Urinary bladder (tissue), 4 donors: ENCODE measurements around the gene DPP3. TPM values are rescaled to one million over a fixed set of nuclear protein-coding genes. Genes with fewer than 3 reads are reported as not detected.
"Not testable (repeated sequence)": the region's sequence is repeated elsewhere in the genome, so short reads cannot be mapped to it uniquely, and the experiment has no call there.

Experiments
- DNase-seq: peaks from one replicate; pipeline ENCODE4 v3.0.0-alpha.2; 2015; ENCODE audit errors: extremely low spot score
- H3K27ac ChIP-seq: one replicate; pipeline ENCODE4 v1.5.1; 2013; ENCODE audit warnings: low read depth, mild to moderate bottlenecking, moderate library complexity
- H3K36me3 ChIP-seq: one replicate; pipeline ENCODE4 v1.6.1; 2013; ENCODE audit warnings: mild to moderate bottlenecking, moderate library complexity; ENCODE audit not compliant: insufficient read depth
- H3K4me1 ChIP-seq: one replicate; pipeline ENCODE4 v1.6.1; 2013; ENCODE audit warnings: mild to moderate bottlenecking, moderate library complexity; ENCODE audit not compliant: insufficient read depth
- H3K4me3 ChIP-seq: one replicate; pipeline ENCODE4 v1.5.1; 2013; ENCODE audit warnings: low read depth, low read length
- WGBS: extraction: QIAGEN DNeasy Blood & Tissue Kit; methylation state at CpG from one replicate; pipeline ENCODE4 v1.1.7; 2013; 5-methylcytosine and 5-hydroxymethylcytosine counted together
- polyA plus RNA-seq: library from polyadenylated mRNA; stranded (reverse); fragments of 200-250 nt; gene quantifications from one replicate; pipeline ENCODE4 v1.2.3, GENCODE V29; 2013
- total RNA-seq: library from RNA; depleted of rRNA; stranded (reverse); fragments of >200 nt; gene quantifications from one replicate; pipeline ENCODE4 v1.2.3, GENCODE V29; 2014
- donor health status: healthy with polysubstance abuse.
- donor health status: healthy.

DPP3 gene
- total and polyA plus RNA-seq, 2 donors: 16.9 to 26.8 TPM

- no peak for DNase-seq
- Histone ChIP-seq H3K36me3 (peaks cover 3% of the 10 kb centered on the region), H3K27ac (no peak overlapping the region), H3K4me1 (no peaks in the 10 kb centered on the region), H3K4me3 (no peak overlapping the region)
- 78% methylated on average over 10 of the region's 10 CpGs for WGBS
Observed at GRCh38 chr11:66542362-66542761, 62.1 kb downstream of the DPP3 start.

DNA sequence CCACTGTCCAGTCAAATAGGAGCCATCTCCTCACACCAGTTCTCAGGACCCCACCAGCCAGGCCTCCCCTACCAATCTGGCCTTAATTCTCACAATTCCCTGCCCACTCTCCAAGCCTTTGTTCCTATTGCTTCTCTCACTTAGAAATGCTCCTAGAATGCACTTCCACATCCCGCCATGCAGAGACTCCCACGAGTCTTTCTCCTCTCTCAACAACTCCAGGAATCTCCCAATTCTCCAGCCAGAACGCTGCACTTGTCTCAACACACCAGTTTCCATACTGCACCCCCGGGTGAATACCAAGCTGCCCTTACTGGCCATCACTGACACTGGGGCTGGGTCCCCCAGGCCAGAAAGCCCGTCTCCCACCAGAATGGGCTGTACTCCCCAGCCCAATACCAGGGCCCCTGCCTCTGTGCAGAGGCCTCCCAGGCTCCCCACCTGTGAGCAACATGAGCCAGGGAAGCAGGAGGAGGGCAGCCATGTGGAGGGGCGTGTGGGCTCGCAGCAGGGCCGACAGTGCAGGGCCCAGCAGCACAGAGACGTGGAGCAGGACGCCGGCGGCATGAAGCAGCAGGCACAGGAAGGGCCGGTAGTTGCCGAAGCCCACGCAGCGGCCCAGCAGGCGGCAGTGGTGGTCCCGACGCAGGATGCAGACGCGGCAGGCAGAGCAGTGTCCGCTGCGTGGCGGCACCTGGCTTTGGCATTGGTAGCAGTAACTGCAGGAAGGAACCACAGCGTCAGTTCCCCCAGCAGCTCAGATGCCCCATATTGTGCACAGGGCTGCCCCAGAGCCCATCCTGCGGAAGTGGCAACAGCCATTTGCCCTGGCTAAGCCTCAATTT lies 63.3 kb downstream of the DPP3 start:
- Histone ChIP-seq H3K4me3 (no peak overlapping the region), H3K36me3 (peaks cover 3% of the 10 kb centered on the region), H3K4me1 (no peaks in the 10 kb centered on the region), H3K27ac (no peak overlapping the region)
- DNase-seq: peak; percentile 7
- WGBS: 26% methylated on average over 26 of the region's 26 CpGs

DNA sequence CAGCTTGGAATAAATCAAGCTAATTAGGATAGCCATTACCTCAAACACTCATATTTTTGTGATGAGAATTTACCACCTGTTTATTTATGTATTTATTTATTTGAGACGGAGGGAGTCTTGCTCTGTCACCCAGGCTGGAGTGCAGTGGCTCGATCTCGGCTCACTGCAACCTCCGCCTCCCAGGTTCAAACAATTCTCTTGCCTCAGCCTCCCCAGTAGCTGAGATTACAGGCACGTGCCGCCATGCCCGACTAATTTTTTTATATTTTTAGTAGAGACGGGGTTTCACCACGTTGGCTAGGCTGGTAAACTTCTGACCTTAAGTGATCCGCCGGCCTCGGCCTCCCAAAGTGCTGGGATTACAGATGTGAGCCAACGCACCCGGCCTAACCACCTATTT lies 64.7 kb downstream of the DPP3 start:
- not testable (repeated sequence) for DNase-seq, H3K36me3 ChIP-seq, H3K4me3 ChIP-seq, H3K4me1 ChIP-seq, H3K27ac ChIP-seq
- WGBS: 79% methylated on average over 14 of the region's 14 CpGs

DNA sequence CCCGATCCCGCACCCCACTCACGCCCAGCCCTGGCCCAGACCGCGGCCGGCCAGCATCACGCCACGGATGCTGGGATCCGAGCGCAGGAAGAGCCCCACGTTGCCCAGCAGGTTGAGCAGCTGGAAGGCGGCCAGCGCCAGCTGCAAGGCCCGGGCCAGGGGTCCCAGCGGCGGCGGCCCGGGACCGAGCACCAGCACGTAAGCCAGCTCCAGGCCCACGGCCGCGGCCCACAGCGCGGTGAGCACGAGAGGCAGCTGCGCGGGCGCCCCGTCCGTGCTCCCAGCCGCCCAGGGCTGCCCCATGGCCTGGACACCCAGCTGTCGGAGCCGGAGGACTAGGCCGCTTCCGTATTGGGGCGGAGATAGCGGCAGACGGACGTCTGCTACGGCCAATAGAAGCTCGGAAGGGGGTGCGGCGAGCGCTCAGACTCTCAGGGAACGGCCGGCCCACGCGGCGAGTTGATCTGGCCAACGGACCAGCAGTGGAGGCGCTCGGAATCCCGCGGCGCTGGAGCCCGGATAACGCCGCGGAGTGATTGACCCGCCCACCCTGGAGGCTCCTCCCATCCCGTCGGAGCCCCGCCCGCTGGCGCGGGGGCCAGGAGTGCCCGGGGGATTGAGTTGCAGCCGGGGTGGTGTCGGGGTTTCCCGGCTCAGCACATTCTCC lies 65.6 kb downstream of the DPP3 start, which contains the start of gene ZDHHC24:
Gene ZDHHC24 (minus strand): TSS at position 348 of the 667 bp plus-strand sequence. CDS start 45 bp downstream, at position 303.
- no peaks in the 10 kb centered on the region for H3K4me1 ChIP-seq
- under 1% methylated on average over 71 of the region's 71 CpGs for WGBS
- H3K27ac ChIP-seq: no peak within 1 kb of the TSS
- peaks cover 3% of the 10 kb centered on the region for H3K36me3 ChIP-seq
- H3K4me3 ChIP-seq: peak within 1 kb of the TSS; percentile 86
- DNase-seq: peak; percentile 78

DNA sequence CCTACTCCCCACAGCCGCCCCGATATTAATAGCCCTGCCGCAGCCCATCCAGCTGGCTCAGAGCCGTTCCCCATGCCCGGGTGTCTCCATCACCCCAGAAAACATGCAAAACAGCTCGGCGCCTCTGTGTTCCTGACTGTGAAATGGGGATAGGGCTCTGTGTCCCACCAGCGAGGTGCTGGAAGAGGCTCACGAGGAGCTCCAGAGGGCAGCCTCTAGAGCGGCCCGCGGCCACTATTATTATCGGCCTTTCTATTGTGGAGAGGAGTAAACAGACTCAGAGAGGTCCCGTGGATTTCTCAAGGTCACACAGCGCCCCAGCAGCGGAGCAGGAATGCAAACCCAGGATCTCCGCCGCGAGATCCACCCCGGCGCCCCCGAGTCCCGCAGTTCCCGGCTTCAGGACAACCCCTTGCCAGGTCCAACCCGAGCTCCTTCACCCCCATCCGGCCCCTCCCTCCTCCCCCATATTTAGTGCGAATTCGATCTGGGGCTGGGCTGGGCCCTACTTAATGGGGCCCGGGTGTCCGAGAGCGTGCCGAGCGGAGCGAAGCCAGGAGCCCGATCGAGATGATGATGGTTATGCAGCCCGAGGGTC lies 66.2 kb downstream of the DPP3 start, which contains the start of gene ACTN3:
Gene ACTN3 (plus strand): TSS at position 536 of the 598 bp plus-strand sequence. CDS start 35 bp downstream, at position 571.
- no peaks in the 10 kb centered on the region for H3K4me1 ChIP-seq
- no peak within 1 kb of the TSS for H3K27ac ChIP-seq
- peak within 1 kb of the TSS; percentile 86 for H3K4me3 ChIP-seq
- 1% methylated on average over 37 of the region's 37 CpGs for WGBS
- no peak for DNase-seq
- H3K36me3 ChIP-seq: peaks cover 3% of the 10 kb centered on the region

DNA sequence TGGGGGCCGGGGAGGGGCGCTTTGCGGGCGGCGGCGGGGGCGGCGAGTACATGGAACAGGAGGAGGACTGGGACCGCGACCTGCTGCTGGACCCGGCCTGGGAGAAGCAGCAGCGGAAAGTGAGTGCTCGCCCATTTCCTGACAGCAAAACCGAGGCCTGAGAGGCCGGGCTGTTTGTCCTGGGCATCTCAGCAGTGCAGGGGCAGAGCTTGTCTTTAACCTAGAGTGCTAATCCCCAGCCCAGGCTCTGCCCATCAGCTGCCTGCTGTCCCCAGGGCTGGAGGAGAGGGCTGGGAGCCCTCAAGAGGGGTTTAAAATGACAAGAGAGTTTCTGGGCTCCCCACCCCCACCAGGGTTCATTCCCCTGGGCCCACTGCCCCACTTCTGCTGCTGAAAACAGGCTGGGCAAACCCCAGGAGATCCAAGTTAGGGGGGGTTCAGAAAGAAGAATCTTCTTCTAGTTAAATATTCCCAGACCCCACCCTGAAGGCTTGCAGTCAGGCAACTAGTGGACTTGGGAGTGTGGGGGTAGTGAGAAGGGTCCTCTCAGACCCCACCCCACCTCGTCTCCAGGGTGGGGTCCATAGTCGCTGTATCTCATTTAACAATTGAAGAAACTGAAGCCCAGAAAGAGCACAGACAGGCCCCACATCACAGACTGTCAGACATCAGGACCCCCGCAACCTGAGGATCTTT lies 66.9 kb downstream of the DPP3 start:
- no peak overlapping the region for H3K4me3 ChIP-seq
- DNase-seq: no peak
- H3K27ac ChIP-seq: no peak overlapping the region

DNA sequence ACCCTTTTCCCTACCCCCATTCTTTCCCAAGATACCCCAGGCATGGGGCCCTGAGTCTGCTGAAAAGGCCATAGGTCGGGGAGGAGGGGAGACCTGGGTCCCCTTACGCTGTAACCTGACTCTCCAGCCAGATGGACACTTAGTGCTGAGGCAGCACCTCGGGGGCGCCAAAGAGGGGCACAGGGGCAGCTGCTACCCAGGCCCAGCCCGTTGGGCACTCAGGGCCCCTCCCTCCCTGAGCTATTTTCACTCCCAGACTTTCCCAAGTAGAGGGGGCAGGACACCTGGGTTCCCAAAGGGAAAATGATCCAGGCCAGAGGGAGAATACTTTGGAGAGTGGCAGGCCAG lies 67.4 kb downstream of the DPP3 start:
- Histone ChIP-seq H3K27ac (no peak overlapping the region), H3K36me3 (peaks cover 3% of the 10 kb centered on the region), H3K4me1 (no peaks in the 10 kb centered on the region), H3K4me3 (no peak overlapping the region)
- 39% methylated on average over 5 of the region's 5 CpGs for WGBS
- no peak for DNase-seq

More for the DNA sequence above, 66.9 kb downstream of the DPP3 start:
- 25% methylated on average over 18 of the region's 18 CpGs for WGBS
- no peaks in the 10 kb centered on the region for H3K4me1 ChIP-seq
- H3K36me3 ChIP-seq: peaks cover 3% of the 10 kb centered on the region

DNA sequence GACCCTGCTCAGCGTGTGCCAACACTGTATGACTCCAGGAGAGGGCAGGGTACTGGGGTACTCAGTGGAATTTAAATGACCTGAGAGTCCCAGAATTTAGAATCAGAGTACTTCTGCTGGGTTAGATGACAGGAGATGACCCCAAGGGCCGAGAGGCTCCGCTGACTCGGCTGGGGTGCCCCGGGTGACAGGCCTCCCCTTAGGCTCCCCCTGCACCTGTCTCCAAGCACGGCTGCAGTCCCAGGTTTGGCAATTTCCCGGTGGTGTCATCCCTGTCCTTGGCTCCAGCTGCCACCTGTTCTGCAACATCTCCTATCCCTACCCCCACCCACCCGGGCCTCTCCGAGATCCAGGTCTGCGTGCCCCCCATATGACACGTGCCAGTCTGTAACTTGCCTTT lies 67.8 kb downstream of the DPP3 start:
- peaks cover 3% of the 10 kb centered on the region for H3K36me3 ChIP-seq
- no peak for DNase-seq
- H3K27ac ChIP-seq: no peak overlapping the region
- H3K4me1 ChIP-seq: no peaks in the 10 kb centered on the region
- 43% methylated on average over 11 of the region's 11 CpGs for WGBS
- no peak overlapping the region for H3K4me3 ChIP-seq

GRCh38 chr11:66548774-66549630 lies 68.8 kb downstream of the DPP3 start:
- Histone ChIP-seq H3K4me3 (no peak overlapping the region), H3K27ac (no peak overlapping the region), H3K36me3 (no peaks in the 10 kb centered on the region), H3K4me1 (no peaks in the 10 kb centered on the region)
- 51% methylated on average over 16 of the region's 16 CpGs for WGBS
- no peak for DNase-seq

GRCh38 chr11:66549696-66550095 lies 69.5 kb downstream of the DPP3 start:
- 92% methylated on average over 3 of the region's 3 CpGs for WGBS
- DNase-seq: no peak
- Histone ChIP-seq H3K4me3 (no peak overlapping the region), H3K27ac (no peak overlapping the region), H3K4me1 (no peaks in the 10 kb centered on the region), H3K36me3 (no peaks in the 10 kb centered on the region)

- H3K4me3 ChIP-seq: no peak overlapping the region
- WGBS: 83% methylated on average over 4 of the region's 4 CpGs
- no peak for DNase-seq
- no peaks in the 10 kb centered on the region for H3K4me1 ChIP-seq
- no peak overlapping the region for H3K27ac ChIP-seq
- no peaks in the 10 kb centered on the region for H3K36me3 ChIP-seq
Observed at GRCh38 chr11:66550887-66551286, 70.7 kb downstream of the DPP3 start.

DNA sequence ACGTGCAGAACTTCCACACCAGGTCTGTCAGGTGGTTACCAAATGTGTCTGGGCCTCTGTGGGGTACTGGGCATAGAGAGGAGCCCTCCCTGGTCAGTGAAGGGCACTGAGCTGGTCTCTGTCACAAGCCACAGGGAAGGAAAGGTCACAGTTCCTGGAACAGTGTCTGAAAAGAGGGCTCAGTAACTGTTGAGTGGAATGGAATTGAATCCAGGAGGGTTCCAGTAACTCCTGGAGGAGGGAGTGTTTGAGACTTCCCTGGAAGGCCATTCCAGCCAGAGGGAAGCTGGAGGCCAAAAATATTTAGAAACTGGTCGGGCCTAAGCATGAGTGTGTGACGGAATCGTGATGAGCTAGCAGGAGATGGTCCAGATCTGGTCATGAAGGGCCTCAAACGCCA lies 74.4 kb downstream of the DPP3 start:
- H3K4me1 ChIP-seq: no peaks in the 10 kb centered on the region
- no peak overlapping the region for H3K27ac ChIP-seq
- H3K36me3 ChIP-seq: no peaks in the 10 kb centered on the region
- no peak overlapping the region for H3K4me3 ChIP-seq
- 74% methylated on average over 5 of the region's 5 CpGs for WGBS
- DNase-seq: no peak

GRCh38 chr11:66555416-66555815 lies 75.2 kb downstream of the DPP3 start:
- DNase-seq: no peak
- no peaks in the 10 kb centered on the region for H3K4me1 ChIP-seq
- no peak overlapping the region for H3K4me3 ChIP-seq
- H3K27ac ChIP-seq: no peak overlapping the region
- no peaks in the 10 kb centered on the region for H3K36me3 ChIP-seq
- WGBS: 72% methylated on average over 3 of the region's 3 CpGs
